Fibroblast of gingiva (primary cell): Measurements from ENCODE around the gene DGAT2.
A peak's percentile ranks its signal among the peaks of the same experiment; 100 is the strongest.

Experiments used
- DNase-seq: peaks from one replicate; pipeline ENCODE4 v3.0.0-alpha.2; 2011; ENCODE audit warnings: low read depth

The DGAT2 gene

DNA sequence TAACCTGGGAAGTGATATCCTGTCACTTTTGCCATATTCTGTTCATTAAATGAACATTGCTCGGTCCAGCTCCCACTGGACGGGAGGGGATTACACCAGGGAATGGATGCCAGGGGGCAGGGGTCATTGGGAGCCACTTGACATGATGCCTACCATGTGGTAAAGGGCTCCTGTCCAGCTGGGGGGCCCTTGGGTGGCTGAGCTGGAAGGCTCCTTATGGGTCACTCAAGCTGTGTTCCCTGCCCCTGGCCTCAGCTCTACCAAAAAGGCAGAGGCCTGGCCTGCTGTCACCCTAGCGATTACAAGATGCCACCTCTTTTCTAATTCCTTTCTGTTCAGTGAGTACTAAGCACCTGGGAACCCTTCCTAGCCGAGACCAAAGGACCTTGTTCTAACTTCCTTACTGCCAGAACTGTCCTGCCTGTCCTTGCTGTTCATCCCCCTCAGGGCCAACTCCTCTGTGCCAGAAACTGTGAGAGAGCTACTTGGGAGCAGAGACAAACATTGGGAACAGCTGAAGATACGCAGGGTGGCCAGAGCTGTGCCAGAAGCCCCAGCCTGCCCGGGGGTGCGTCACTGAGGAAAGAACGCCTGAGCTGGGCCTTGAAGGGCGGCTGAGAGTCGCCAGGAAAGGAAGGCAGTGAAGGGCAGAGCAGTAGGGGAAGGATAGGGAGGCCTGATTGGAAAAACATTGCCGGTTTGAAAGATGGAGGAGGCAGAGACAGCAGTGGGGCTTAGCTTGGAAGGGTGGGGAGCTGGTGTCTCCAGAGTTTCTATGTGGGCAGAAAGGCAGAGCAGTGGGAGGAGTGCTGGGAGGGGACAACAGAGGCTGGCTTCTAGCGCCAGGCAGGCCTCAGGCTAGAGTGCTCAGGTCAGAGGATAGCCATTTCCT, 33.7 kb downstream of the DGAT2 start:
- DNase-seq = no peak

DNA sequence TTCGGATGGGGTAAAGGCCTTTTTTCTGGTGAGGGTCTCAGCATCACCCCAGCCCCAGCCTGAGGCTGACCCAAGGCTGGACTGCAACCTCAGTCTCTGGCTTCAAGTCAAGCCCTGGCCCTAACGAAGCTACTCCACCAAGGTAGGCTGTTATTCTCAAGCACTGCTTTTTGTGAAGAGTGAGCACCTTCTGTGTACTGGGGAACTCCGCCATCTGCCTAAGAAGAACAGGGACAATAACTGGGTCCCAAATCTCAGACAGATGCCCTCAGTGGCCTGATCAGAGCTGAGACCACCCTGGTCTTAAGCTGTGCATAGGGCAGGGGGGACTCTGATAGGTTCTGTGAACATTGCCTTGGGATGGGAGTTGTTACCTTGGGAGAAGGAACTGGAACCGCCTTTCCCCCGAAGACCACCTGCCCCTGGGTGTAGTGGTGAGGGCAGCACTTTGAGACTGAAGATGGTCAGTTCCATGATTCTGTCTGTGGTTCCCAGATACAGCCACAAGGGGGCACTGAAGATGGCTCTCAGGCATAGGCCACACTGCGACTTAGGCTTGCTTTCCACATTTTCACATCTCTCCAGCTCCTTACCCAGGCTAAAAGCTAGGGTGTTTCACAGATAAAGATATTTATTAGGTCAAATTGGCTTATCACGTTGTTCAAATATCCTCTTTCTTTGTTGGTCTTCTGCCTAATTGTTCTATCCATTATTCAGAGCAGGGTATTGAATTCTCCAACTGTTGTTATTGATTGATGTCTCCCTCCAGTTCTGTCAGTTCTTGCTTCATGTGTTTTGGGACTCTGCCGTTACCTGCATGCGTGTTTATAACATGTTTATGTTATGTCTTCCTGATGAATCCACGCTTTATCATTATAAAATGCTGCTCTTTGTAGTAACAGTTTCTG, 34.6 kb downstream of the DGAT2 start:
- DNase-seq = peak; percentile 41

DNA sequence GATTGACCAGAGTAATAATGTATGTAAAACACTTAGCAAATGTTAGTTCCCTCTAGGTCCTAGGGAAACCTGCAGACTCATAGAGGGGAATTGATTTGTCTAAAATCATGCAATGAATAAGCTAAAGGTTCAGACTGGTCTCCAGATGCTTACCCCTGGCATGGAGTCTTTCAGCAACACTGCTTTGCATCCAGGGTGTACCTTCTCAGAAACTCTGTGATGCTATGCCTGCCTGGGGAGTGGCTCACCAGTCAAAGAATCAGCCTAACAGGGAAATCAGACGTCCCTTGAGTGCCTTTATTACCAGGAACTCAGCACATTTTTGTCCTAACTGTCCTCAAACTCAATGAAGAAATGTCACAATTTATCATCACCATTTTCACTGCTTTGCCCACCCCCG, 40.5 kb downstream of the DGAT2 start:
- no peak for DNase-seq

DNA sequence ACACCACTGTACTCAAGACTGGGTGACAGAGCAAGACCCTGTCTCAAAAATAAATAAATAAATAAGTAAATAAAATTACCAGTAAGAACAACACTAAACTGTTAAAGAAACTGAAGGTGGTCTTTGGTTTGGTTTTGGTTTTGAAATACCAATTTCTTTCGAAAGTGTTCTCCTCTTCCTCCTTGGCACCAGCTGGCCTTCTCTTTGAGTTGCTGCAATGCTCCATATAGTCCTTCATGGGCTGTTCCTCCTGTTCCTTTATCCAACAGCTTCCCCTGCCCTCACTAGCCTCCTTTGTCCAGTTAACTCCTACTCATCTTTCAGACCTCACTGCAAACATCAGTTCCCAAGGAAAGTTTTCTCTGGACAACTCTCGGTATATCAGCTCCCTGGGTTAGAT, 41.4 kb downstream of the DGAT2 start:
- no peak for DNase-seq

DNA sequence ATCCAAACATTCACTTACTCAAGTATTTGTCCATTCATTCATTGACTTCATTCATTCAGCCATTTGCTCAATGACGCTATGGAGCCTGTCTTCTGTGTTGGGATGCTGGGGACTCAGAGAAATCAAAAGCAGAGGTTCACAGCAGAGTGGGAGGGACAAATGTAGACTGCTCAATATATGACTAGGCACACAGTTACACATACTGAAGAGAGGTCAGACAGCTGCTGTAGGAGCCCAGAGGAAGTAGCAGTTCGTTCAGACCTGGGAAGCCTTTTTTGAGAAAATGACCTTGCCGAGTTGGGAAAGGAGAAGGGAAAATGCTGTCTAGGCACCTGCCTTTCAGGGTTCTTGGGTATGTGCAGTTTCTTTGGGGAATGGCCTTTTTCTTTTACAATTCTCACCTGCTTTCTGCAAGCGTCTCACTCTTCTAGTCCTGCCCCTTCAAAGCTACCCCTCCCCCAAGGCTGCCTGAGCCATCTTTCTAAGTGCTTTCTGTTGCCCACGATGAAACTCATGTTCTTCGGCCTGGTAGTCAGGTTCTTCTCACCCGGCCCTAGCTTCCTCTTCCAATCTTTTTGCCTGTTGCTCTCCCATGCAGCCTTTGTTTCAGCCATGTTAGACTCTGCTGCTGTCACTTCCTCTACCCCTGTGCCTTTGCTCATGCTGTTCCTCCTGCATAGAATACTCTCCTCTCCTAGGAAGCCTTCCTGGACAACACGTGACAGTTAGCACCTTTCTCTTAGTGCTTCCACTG, 42.2 kb downstream of the DGAT2 start:
- no peak for DNase-seq

DNA sequence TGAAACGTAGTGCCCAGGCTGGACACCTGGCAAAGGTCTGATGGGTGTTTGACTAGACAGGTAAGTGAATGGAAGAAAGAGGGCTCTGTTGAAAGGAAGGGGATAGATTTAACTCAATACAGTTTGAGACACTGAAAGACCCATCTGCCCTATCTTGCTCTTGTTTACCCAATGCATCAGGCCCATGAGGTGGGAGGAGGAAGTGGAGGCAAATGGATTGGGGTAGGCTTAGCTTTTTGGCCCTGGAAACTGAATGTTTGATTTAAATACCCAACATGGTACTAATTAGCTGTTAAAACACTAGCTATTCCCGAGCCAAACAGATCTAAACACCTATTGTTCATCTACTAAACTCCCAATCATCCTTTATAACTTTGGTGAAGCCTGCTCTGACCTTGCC, 42.9 kb downstream of the DGAT2 start:
- no peak for DNase-seq

DNA sequence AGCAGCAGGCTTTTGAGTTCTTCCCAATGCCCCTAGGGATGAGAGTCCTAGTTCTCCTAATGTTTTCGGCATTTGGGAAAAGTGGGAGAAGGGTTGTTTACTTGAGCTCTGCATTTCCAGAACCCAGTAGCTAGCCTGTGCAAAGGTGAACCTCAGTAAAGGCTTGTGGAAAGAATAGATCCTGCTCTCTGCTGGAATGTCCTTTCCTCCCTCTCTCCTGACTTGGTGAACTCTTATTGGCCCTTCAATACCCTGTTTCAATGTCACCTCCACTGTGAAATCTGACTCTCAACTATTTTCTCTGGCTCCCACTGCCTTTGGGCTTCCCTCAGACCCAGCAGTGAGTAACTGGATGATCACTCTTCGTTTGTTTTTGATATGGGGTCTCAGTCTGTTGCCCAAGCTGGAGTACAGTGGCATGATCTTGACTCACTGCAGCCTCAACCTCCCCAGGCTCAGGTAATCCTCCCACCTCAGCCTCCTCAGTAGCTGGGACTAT, 44.0 kb downstream of the DGAT2 start:
- DNase-seq = no peak

DNA sequence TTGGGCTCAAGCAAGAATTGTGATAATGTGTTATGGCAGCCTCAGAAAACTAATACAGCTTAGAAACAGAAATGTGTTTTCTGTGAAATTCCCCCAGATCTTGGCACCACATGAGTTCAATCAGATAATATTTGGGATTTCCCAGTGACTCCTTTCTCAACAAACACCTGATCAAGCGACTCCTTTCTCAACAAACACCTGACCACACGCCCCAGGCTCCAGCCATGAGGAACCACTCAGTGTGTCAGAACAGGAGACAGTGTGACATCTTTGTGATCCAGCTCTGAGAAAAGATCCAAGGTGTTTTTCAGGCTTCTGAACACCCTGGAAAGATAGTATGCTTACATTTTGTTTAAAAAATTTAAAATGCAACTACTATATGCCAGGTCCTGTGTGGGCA, 44.5 kb downstream of the DGAT2 start:
- DNase-seq = no peak

DNA sequence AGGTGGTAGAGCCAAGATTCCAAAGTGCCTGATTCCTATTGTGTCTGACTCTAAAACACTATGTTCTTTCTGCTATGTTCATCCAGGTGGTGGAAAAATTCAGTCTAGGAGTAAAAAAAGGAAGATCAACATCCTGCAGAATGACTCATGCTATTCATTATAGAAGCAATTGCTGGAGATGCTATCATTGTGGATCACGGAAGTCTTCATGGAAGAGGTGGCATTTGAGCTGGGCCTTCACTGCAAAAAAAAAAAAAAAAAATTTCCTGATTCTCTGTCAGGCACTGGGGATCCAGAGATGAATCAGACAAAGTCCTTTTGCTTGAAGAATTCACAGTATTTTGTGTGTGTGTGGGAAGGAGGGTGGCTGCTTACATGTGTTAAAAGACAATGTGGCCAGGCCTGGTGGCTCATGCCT, 45.1 kb downstream of the DGAT2 start:
- DNase-seq = no peak

DNA sequence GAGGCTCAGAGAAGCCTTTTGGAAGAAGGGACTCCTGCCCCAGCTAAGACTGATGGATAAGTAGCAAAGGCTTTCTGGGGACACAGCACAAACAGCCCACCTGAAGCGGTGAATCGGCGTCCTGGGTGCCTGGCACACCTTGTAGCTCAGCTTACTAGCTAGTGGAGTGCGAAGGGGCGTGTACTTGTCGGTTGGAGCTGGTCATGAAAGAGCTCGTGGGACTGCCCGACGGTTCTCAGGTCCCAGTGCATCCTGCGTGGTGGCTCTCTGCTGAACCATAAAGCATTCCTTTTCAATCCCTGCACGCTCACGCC, 45.7 kb downstream of the DGAT2 start:
- DNase-seq = no peak

DNA sequence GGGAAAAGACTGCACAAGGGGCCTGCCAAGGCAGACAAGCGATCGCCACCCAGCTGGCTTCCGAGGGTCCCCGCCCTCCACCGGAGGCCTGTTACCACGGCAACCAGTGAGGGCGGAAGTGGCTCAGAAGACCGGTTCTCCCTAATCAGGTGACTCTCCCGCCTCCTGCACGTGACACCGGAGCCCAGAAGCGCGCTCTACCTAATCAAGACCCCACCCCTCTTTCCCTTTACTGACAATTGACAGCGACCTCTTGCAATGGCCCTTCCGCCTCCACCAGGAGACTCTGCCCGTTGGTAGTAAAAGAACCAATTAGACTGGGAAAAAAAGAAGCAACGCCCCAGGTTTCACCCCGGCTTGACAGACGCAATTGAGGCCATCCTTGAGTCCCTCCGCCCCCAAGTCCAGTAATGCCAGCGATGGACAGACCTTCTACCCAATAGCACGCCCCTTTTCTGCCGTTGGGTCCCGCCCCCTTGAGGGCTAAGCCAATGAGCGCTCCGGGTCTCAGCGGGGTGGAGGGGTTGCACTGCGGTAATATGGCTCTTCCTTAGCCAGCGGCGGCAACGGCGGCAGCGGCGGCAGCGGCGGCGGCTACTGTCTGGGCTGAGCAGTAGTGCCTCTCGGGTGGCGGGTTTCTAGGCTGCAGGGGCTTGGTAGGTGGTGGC, 46.2 kb downstream of the DGAT2 start, which contains the start of gene UVRAG:
Gene UVRAG, plus strand, starts transcription at position 534 of the 668 bp plus-strand sequence. CDS start 198 bp downstream, outside the sequence.
- DNase-seq = peak; percentile 99

DNA sequence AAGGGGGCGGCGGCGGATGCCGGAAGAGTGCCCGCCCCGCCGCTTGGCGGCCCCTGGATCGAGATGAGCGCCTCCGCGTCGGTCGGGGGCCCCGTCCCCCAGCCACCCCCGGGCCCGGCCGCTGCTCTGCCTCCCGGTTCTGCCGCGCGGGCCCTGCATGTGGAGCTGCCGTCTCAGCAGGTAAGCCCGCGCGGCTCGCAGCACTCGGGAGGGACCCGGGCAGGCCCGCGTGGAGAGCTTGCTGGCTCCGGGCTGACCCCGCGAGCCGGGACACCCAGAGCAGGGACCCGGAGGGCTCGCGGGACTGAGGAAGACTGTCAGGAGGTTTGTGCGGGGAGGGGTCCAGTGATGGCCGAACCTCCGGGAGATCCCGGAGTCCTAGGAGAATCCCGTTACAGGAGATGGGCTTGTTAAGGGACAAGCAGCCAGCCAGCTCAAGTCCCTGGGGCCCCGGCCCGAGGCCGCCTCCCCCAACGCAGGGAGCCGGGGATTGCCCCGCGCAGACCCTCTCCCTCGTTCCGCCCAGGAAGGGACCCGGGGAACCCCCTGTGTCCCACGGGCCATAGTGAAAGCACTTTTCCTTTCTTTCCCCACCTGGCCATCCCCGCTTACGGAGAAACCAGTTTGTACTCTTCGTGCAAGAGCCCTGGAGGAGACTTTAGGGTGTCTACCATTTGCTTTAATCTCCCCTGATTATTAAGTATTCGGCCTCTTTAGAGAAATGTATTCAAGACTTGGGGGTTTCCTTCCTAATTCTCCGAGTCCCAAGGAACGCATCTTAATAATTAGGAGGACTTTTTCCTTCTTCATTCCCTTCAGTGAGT, 47.0 kb downstream of the DGAT2 start:
- peak; percentile 25 for DNase-seq

DNA sequence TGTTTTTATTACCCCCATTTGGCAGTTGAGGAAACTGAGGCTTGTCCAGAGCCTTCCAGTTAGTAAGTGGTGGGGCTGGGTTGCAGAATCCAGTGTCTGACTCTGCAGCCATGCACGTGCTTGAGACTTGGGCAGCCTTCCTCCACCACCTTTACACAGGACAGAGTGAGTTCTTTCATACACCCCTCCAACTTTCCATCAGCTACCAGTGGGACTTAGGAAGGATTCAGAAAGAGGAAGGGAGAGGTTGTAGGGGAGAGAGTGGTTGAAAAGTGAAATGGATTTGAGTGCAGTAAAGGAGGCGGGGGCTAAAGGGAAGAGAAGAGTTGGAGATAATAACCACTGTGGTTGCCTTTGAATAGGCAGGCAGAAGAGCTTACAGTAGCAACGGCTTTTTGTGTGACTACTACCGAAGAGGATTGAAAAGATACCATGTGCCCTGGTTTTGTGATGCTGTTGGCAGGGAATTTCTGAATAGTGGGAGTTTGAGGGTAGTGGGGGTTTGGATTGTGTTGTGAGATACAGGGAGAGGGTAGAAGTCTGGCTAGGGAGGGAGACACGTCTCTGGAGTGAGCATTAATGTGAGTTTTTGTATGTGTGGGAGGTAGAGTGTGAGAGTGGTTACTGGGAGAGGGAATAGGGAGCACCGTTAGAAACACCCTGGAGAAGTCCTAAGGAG, 48.1 kb downstream of the DGAT2 start:
- no peak for DNase-seq

DNA sequence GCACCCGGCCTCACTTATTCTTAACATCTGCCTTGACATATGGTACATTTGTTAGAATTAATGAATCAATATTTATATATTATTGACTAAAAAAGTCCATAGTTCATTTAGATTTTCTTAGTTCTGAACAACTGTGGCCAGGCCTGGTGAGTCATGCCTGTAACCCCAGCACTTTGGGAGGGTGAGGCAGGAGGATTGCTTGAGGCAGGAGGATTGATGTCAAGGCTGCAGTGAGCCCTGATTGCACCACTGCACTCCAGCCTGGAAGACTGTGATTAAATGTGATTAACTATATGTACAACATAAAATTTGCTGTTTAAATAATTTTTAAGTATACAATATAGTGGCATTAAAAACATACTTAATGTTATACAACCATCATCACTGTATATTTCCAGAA, 52.1 kb downstream of the DGAT2 start:
- DNase-seq = peak; percentile 55

DNA sequence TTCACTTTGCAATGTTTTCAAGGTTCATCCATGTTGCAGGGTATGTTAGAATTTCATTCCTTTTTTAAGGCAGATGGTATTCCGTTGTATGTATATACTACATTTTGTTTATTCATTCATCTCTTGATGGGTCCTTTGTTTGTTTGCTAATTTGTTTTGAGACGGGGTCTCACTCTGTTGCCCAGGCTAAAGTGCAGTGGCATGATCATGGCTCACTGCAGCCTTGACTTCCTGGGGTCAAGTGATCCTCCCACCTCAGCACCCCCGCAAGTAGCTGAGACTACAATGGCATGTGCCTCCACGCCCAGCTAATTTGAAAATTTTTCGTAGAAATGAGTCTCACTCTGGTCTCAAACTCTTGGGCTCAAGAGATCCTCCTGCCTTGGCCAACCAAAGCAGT, 52.6 kb downstream of the DGAT2 start:
- no peak for DNase-seq

DNA sequence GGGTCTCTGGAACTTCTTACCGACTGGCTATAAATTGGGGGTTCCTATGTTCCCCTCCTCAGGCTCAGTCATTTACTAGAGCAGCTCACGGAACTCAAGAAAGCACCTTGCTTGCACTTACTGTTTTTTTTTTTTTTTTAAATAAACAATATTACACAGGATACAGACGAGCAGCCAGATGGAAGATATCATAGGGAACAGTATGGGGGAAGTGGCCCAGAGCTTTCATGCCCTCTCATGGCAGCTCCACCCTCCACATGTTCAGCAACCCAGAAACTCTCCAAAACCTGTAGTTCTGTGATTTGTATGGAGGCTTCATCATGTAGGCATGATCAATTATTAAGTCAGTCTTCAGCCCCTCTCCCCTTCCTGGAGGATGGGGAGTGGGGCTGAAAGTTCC, 54.0 kb downstream of the DGAT2 start:
- no peak for DNase-seq

DNA sequence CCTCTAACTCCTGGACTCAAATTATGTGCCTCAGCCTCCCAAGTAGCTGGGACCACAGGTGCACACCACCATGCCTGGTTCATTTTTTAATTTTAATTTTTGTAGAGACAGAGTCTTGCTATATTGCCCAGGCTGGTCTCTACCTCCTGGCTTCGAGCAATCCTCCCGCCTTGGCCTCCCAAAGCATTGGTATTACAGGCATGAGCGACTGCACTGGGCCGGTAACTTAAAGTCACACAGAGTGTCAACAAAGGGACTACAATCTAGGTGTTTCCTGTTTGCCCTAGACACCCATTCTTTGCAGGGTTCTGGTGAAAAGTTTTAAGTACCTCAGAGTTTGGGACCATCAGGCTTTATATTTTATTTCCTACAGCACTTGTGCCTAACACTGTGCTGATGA, 54.8 kb downstream of the DGAT2 start:
- no peak for DNase-seq

DNA sequence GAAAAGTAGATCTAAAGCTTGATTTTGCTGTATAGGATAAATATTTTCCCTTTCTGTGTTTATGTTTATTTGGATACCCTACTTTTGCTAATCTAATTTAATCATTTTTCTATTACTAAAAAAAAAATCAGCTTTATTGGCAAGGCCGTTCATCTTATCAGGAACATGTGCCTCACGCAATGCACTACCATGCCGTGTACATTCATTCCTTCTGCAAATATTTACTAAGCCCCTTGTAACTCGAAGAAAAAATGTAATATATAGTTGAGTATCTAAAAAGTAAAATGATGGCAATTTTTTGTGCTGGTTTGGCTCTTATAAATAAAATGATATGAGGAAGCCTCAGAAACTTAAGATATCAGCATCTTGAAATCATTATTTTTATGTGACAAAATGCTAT, 55.4 kb downstream of the DGAT2 start:
- no peak for DNase-seq

DNA sequence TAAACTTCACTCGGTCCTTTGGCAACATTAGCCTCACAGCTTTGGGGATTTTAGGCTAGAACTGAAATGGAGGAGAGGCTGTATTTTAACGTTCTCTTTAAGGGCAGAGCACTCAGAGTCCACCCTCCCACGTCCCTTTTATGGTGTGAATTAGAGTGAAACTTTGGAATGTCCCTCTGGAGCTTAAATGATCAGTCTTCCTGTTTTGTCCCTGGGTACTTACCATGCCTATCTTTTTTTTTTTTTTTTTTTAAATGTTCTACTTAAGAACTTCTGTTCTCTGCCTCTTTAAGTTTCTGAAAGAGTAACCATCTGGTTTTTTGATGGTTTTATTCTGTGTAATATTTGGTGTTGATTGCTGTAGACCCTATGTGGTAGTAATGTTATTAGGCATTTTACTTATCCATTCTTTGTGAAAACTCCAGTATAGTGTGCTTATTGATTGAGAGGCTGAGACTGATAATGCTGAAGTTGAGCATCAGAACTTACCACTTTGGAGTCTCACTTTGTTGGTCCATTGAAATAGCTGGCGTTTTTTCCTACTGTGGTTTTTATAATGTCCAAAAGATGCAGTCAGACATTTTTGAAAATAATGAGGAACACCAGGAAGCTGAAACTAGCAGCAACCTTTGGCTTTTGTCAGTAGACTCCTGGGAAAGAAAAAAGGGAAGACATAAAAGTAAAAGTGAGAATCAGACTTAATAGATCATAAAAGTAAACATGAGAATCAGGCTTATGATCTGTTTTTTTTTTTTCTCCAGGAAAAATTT, 58.1 kb downstream of the DGAT2 start:
- peak; percentile 33 for DNase-seq
